Hepatocyte (in vitro differentiated cells): ENCODE measurements around the gene PPP2R2B.

Source experiments
- CTCF ChIP-seq: fragments of 200-600 bp; sonication (generic); IDR thresholded peaks from 2 replicates; pipeline ENCODE4 v1.5.1; 2016; ENCODE audit warnings: antibody characterized with exemption, mild to moderate bottlenecking; ENCODE audit not compliant: poor library complexity
- EZH2 ChIP-seq: fragments of 200-600 bp; sonication (generic); IDR thresholded peaks from 2 replicates; pipeline ENCODE4 v1.6.1; 2016; ENCODE audit warnings: antibody characterized with exemption, mild to moderate bottlenecking, borderline replicate concordance

- no peak for TF ChIP-seq CTCF
- TF ChIP-seq EZH2: no peak
Measured at GRCh38 chr5:146720107-146720506, 158.4 kb downstream of the PPP2R2B start.
